ENCODE results near the gene UBAC1.
"Not testable (repeated sequence)": the region's sequence is repeated elsewhere in the genome, so short reads cannot be mapped to it uniquely, and the experiment has no call there.

The UBAC1 gene

DNA sequence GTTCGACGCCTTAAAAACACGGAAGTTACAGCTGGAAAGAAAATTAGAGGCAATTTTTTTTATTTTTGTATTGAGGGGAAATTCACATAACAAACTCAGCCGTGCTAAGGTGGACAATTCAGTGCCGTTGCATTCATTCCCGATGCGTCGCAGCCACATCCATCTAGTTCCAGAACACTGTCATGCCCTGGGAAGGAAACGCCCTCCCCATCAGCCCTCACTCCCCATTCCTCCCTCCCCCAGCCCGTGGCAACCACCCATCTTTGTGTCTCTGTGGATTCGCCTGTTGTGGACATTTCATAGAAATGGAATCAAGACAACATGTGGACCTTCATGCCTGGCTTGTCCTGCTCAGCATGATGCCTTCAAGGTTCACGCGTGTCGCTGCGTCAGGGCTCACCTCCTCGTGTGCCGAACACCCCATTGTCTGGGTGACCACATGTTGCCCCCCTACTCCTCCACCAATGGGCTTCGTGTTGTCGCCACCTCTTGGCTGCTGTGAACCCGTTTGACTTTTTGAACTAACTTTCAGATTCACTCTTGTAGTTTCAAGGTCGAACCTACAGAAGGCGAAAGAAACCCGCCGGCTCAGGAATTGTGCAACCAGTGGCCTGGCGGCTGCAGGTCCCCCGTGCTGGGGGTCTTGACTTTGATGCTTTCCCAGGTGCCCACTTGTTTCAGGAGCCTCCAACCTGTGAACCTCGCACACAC, 36.4 kb downstream of the UBAC1 start:
- Mint-ChIP-seq H3K27ac (peak overlapping the region; percentile 86), H3K4me1 (peaks cover 18 to 21% of the 10 kb centered on the region in 2 donors), H3K27me3 (no peaks in the 10 kb centered on the region), H3K36me3 (peaks cover 24 to 31% of the 10 kb centered on the region in 2 donors), H3K9me3 (no peaks in the 10 kb centered on the region), H3K4me3 (no peak overlapping the region)
- no peak for ATAC-seq (replicated peaks)
- no peak for DNase-seq

DNA sequence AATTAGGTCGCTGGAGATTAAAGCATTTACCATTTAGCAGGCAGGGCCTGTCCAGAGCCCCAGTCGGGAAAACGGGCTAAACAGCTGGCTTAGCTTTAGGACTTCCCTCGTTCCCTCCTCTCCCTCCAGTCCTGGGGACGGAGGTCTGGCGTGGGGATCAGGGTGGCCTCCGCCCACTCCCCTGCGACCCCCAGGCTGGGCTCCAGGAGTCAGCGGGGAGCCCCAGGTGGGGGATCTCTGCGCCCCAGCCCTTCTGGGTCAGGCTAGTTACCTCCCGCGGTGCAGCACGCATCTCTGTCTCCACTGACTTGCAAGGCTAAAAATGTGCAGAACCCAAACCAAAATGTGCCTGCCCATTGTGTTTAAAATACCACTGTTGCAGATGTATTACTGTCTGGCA, 37.7 kb downstream of the UBAC1 start:
- no peak overlapping the region for H3K27ac Mint-ChIP-seq
- no peak for ATAC-seq (replicated peaks)
- peaks cover 26 to 41% of the 10 kb centered on the region in 2 donors for H3K36me3 Mint-ChIP-seq

DNA sequence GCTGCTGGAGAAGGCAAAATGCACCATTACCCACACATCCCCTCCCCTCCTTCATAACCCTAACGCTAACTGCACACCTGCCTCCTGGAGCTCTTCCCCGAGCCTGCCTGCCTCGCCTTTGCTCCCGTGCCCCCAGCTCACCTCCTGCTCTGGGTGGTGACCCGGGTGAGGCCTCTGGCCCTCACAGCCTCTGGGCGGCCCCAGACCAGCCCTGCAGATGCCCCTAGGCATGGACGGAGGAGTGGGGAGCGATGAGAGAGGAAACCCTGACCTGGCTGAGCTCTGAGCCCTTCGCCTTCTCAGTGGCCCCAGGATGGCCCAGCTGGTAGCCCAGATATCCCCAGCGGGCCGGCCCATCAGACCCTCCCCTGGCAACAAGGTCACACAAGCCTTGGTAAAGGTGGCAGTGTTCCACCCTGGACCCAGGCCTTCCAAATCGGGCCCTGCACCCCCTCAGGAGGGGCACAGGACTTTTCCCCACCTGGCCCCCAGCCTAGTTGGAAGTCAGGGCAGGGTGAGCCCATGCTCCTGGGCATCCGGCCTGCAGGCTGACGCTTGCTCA, 39.3 kb downstream of the UBAC1 start:
- peaks cover 18 to 28% of the 10 kb centered on the region in 2 donors for H3K4me1 Mint-ChIP-seq

More for the DNA sequence above, 37.7 kb downstream of the UBAC1 start:
- H3K4me1 Mint-ChIP-seq = peaks cover 19 to 21% of the 10 kb centered on the region in 2 donors
- no peaks in the 10 kb centered on the region for H3K27me3 Mint-ChIP-seq
- peaks cover 2 to 8% of the 10 kb centered on the region in 2 donors for H3K9me3 Mint-ChIP-seq
- no peak overlapping the region for H3K4me3 Mint-ChIP-seq
- no peak for DNase-seq

DNA sequence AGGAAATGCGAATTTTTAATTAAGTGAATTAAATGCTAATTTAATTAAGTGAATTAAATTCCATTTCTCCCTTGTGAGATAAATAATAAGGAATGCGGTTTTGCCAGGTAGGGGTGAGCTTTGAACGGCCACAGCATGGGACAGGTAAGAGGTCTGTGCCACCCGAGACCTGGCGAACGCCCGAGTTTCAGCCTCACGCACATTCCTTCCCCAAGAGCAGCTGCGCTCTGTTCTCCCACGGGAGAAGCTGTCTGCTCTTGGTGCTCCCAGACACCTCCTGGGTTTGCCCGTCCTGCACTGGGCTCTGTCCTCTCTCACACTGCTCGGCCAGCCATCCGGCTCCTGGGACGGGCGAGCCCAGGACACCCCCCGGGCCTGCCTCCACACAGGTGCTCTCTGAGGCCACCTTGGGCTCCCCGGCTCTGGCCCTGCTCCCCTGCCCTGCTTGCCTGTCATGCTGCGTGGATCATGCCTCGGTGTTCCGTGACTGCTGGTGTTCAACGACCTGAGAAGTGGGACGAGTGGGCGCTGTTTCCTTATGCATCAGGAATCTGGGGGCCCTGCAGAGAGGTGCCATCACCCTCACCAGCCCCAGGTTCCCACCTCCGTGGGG, 40.1 kb downstream of the UBAC1 start:
- H3K4me3 Mint-ChIP-seq = no peak overlapping the region
- H3K4me1 Mint-ChIP-seq = peaks cover 23 to 28% of the 10 kb centered on the region in 2 donors
- no peak overlapping the region for H3K27ac Mint-ChIP-seq
- H3K36me3 Mint-ChIP-seq = peaks cover 32 to 48% of the 10 kb centered on the region in 2 donors
- DNase-seq (no peak), ATAC-seq (replicated peaks) (no peak)
- H3K27me3 Mint-ChIP-seq = no peaks in the 10 kb centered on the region
- H3K9me3 Mint-ChIP-seq = peaks cover 7 to 16% of the 10 kb centered on the region in 2 donors

More for the DNA sequence above, 39.3 kb downstream of the UBAC1 start:
- peaks cover 4 to 12% of the 10 kb centered on the region in 2 donors for H3K9me3 Mint-ChIP-seq
- H3K36me3 Mint-ChIP-seq = peaks cover 31 to 45% of the 10 kb centered on the region in 2 donors
- H3K4me3 Mint-ChIP-seq = no peak overlapping the region
- no peak for DNase-seq
- H3K27me3 Mint-ChIP-seq = no peaks in the 10 kb centered on the region
- no peak overlapping the region for H3K27ac Mint-ChIP-seq
- ATAC-seq (replicated peaks) = no peak

DNA sequence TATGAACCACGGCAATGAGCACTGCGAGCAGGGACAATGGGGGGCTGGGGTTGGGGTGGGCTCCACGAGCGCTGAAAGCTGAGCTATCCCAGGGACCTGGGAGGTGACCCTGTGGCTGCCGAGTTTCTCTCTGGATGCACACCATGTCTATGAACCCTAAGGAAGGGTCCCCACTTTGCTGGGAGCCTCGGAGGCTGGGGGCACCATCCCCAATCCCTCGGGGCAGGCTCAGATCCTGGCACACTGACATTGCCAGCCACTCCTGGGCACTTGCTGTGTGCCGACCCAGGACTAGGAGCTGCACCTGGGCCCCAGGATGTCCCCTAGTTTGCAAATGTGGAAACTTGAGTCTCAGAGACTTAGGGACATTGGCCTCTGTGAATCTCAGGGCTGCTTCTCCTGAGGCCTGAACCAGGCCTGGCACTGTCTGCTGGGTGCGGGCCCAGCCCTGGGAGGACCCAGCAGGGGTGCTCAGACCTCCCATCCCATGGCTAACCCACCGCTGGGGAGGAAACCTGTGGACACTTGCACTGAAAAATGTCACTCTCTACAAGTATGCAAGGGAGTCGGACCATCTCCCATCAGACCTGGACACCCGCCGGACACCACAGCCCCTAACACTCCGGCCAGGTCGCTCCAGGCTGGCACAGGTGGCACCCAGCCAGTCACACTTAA, 40.8 kb downstream of the UBAC1 start:
- ATAC-seq (replicated peaks) (no peak), DNase-seq (no peak)
- Mint-ChIP-seq H3K27me3 (no peaks in the 10 kb centered on the region), H3K27ac (no peak overlapping the region), H3K4me3 (no peak overlapping the region), H3K36me3 (peaks cover 32 to 49% of the 10 kb centered on the region in 2 donors), H3K4me1 (peaks cover 17 to 24% of the 10 kb centered on the region in 2 donors), H3K9me3 (peaks cover 11 to 16% of the 10 kb centered on the region in 2 donors)

DNA sequence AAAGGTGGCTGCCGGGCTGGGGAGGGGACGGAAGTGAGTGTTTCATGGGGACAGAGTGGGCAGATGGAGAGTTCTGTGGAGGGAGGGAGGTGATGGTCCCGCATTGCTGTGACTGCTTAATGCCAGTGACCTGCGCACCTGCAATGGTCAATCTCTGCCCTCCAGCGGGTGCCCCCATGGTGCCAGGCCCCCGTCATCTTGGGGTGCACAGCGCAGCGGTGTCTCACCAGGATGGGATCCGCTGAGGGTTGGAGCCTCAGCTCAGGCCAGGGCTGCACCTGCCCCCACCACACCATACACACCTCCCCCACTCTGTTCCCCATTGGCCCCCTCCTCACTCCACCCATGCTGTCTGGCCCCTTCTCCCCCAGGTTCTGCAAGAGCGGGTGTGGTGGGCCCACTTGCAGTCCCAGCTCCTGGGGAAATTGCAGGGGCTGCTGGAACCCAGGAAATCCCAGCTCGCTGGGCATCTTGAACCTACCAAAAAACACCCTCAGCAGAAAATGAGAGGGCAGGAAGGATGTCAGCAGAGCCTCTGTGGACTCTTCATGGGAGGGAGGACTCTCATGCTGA, 41.8 kb downstream of the UBAC1 start:
- no peak for ATAC-seq (replicated peaks)
- Mint-ChIP-seq H3K4me1 (peaks cover 9 to 19% of the 10 kb centered on the region in 2 donors), H3K36me3 (peaks cover 35 to 49% of the 10 kb centered on the region in 2 donors), H3K27me3 (no peaks in the 10 kb centered on the region), H3K4me3 (no peak overlapping the region), H3K27ac (peak overlapping the region; percentile 76), H3K9me3 (peaks cover 13 to 22% of the 10 kb centered on the region in 2 donors)
- no peak for DNase-seq

DNA sequence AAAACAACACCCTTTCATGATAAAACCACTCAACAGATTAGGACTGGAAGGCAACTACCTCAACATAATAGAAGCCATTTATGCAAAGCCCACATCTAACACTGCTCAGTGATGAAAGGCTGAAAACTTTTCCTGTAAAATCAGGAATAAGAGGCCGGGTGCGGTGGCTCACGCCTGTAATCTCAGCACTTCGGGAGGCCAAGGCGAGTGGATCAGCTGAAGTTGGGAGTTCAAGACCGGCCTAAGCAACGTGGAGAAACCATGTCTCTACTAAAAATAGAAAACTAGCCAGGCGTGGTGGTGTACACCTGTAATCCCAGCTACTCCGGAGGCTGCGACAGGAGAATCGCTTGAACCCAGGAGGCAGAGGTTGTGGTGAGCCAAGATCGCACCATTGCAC, 44.9 kb downstream of the UBAC1 start:
- Mint-ChIP-seq H3K36me3 (peaks cover 50 to 72% of the 10 kb centered on the region in 2 donors), H3K4me1 (peaks cover 19 to 30% of the 10 kb centered on the region in 2 donors), H3K9me3 (peaks cover 15 to 29% of the 10 kb centered on the region in 2 donors)
- not testable (repeated sequence) for H3K4me3 Mint-ChIP-seq; H3K27me3 Mint-ChIP-seq; H3K27ac Mint-ChIP-seq; DNase-seq; ATAC-seq (replicated peaks)

DNA sequence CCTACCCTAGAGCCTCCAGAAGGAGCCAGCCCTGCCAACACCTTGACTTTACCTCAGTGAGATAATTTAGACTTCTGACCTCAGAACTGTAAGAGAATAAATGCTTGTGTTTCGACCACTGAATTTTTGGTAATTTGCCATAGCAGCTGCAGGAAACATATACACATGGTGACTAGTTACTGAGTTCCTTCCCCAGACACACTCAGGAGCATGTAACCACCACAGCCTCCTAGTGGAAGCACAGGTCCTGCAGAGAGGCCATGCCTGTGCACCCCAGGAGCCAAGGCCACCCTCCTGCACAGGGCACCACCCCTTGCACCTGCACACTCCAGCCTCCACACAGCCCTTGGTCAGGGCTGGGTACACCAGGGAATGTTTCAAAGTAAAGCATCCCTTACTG, 46.3 kb downstream of the UBAC1 start:
- ATAC-seq (replicated peaks) = no peak
- Mint-ChIP-seq H3K27ac (no peak overlapping the region), H3K4me1 (peaks cover 29 to 44% of the 10 kb centered on the region in 2 donors), H3K9me3 (peaks cover 19 to 36% of the 10 kb centered on the region in 2 donors), H3K27me3 (no peaks in the 10 kb centered on the region), H3K4me3 (no peak overlapping the region), H3K36me3 (peaks cover 62 to 85% of the 10 kb centered on the region in 2 donors)
- no peak for DNase-seq

DNA sequence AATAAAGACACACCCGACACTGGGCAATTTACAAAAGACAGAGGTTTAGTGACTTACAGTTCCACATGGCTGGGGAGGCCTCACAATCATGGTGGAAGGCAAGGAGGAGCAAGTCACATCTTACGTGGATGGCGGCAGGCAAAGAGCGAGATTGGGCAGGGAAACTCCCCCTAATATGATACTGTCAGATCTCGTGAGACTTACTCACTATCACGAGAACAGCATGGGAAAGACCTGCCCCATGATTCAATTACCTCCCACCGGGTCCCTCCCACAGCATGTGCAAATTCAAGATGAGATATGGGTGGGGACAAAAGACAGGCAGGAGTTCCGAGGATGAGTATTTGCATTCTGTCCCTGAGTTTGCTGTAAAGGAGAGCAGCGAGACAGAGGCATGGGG, 49.9 kb downstream of the UBAC1 start:
- Mint-ChIP-seq H3K36me3 (peaks cover 62 to 70% of the 10 kb centered on the region in 2 donors), H3K9me3 (peaks cover 12 to 20% of the 10 kb centered on the region in 2 donors), H3K4me3 (peak overlapping the region in 1 of 2 donors; percentile 2), H3K27ac (peak overlapping the region; percentile 25), H3K4me1 (peaks cover 29 to 49% of the 10 kb centered on the region in 2 donors)
- DNase-seq; ATAC-seq (replicated peaks); H3K27me3 Mint-ChIP-seq: not testable (repeated sequence)

DNA sequence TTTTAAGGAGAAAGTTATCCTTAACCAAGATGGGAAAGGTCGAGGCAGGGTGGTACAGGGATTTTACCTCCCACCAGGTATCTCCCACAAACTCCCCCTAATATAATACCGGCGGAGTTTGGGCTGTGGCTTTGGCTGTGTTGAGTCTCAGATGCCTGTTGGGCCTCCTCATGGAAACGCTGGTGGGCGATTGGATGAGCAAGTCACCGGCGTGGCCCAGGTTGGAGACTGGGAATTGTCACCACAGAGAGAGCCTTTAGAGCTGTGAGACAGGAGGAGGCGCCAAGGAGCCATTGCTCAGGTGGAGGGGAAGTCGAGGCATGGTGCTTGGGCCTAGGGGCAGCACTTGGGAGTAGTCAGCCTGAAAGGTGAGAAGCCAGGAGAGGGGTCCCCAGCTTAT, 50.4 kb downstream of the UBAC1 start:
- H3K9me3 Mint-ChIP-seq = peaks cover 9 to 20% of the 10 kb centered on the region in 2 donors
- H3K4me1 Mint-ChIP-seq = peaks cover 32 to 49% of the 10 kb centered on the region in 2 donors
- DNase-seq (no peak), ATAC-seq (replicated peaks) (no peak)
- H3K36me3 Mint-ChIP-seq = peaks cover 57 to 65% of the 10 kb centered on the region in 2 donors
- no peak overlapping the region for H3K4me3 Mint-ChIP-seq
- H3K27me3 Mint-ChIP-seq = no peaks in the 10 kb centered on the region
- peak overlapping the region; percentile 21 for H3K27ac Mint-ChIP-seq

DNA sequence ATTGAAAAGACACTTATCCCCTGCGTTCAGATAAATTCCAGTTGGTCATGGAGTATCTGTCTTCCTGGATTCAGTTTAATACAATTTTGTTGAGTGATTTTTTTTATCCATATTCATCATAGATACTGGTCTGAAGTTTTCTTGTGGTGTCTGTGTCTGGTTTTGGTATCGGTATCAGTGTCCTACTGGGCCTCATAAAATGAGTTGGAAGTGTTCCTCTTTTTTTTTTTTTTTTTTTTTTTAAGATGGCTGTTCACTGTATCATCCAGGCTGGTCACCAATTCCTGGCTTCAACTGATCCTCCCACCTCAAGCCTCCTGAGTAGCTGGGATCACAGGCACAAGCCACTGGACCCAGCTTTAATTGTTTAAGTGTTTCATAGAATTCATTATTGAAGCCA, 51.0 kb downstream of the UBAC1 start:
- no peak for DNase-seq
- Mint-ChIP-seq H3K4me3 (peak overlapping the region; percentile 37 to 65), H3K4me1 (peaks cover 37 to 55% of the 10 kb centered on the region in 2 donors), H3K27me3 (no peaks in the 10 kb centered on the region), H3K36me3 (peaks cover 55 to 62% of the 10 kb centered on the region in 2 donors), H3K9me3 (peaks cover 8 to 20% of the 10 kb centered on the region in 2 donors), H3K27ac (peak overlapping the region; percentile 31)
- no peak for ATAC-seq (replicated peaks)

DNA sequence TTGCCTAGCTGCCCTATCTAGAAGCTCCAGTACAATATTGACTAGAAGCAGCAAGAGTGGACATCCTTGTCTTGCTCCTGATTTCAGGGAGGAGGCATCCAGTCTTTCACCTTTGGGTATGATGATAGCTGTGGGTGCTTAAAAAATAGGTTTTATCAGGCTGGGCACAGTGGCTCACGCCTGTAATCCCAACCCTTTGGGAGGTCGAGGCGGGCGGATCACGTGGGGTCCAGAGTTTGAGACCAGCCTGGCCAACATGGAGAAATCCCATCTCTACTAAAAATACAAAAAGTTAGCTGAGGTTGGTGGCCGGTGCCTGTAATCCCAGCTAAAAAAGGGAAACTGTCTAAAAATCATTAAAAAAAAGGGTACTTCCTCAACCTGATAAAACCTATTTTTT, 51.8 kb downstream of the UBAC1 start:
- H3K4me3 Mint-ChIP-seq = peak overlapping the region; percentile 79 to 84
- no peaks in the 10 kb centered on the region for H3K27me3 Mint-ChIP-seq
- H3K4me1 Mint-ChIP-seq = peaks cover 41 to 63% of the 10 kb centered on the region in 2 donors
- H3K9me3 Mint-ChIP-seq = peaks cover 6 to 14% of the 10 kb centered on the region in 2 donors
- peaks cover 51 to 58% of the 10 kb centered on the region in 2 donors for H3K36me3 Mint-ChIP-seq
- H3K27ac Mint-ChIP-seq = peak overlapping the region; percentile 74
- DNase-seq (no peak), ATAC-seq (replicated peaks) (no peak)

DNA sequence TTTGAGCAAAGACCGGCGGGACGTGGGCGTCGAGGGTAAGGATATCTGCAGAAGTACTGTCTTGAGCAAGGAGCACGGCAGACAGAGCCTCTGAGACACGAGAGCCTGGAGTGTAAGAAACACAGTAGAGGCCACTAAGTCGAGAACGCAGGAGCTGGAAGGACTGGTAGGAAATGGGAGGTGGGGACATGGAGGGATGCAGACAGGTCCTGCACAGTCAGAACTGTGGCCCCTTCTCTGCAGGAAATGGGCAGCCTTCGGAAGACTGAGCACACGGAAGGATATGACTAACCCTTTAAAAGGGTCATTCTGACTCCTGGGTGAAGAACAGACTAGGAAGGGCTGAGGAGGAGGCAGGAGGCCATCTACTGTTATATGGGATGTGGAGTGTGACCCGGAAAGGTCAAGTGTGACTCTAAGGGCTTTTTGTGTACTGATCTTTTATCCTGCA, 52.4 kb downstream of the UBAC1 start:
- Mint-ChIP-seq H3K9me3 (peaks cover 5 to 13% of the 10 kb centered on the region in 2 donors), H3K27ac (peak overlapping the region; percentile 74), H3K36me3 (peaks cover 48 to 55% of the 10 kb centered on the region in 2 donors), H3K4me1 (peaks cover 40 to 69% of the 10 kb centered on the region in 2 donors), H3K4me3 (peak overlapping the region; percentile 79 to 84), H3K27me3 (no peaks in the 10 kb centered on the region)
- DNase-seq (no peak), ATAC-seq (replicated peaks) (no peak)

Data from stimulated activated naive B cell treated with anti-CD40 and anti-IgM and Interleukin-4, amounts not matched to agents 10 μg/mL and 1 μg/mL and 100 μg/mL, for 72 hours (primary cell).